Breast epithelium (tissue), 4 donors: Measurements from ENCODE around the gene OTOS. TPM values are rescaled to one million over a fixed set of nuclear protein-coding genes. Genes with fewer than 3 reads are reported as not detected.

Experiments
- DNase-seq, 2 donors: peaks; one replicate each; pipeline ENCODE4 v3.0.0-alpha.2; 2019; ENCODE audit warnings: low spot score in 2 of 2
- H3K27ac ChIP-seq, 2 donors: fragments of 200-600 bp; sonication (generic) in 1 of 2; one replicate each; pipeline ENCODE4 v1.5.1; 2016 to 2019; ENCODE audit warnings: mild to moderate bottlenecking in 1 of 2
- H3K27me3 ChIP-seq, 2 donors: fragments of 200-600 bp; sonication (generic) in 1 of 2; one replicate each; pipeline versions ENCODE4 v1.5.1 to v1.6.0; 2017 to 2019; ENCODE audit warnings: control low read depth in 1 of 2, mild to moderate bottlenecking in 1 of 2
- H3K36me3 ChIP-seq: fragments of 200-600 bp; one replicate; pipeline ENCODE4 v1.5.1; 2019
- H3K4me1 ChIP-seq, 2 donors: fragments of 200-600 bp; sonication (generic); one replicate each; pipeline ENCODE4 v1.5.1; 2016 to 2019; ENCODE audit warnings: control low read depth in 1 of 2
- H3K4me3 ChIP-seq, 3 donors: fragments of 200-600 bp; sonication (generic); 1 replicate in 2 of 3; 2 replicates in 1 of 3; pipeline ENCODE4 v1.5.1; 2016 to 2019; ENCODE audit warnings: mild to moderate bottlenecking in 3 of 3, moderate library complexity in 2 of 3
- H3K9me3 ChIP-seq, 2 donors: fragments of 200-600 bp; sonication (generic) in 1 of 2; one replicate each; pipeline ENCODE4 v1.5.1; 2016 to 2019; ENCODE audit warnings: control low read depth in 1 of 2
- CTCF ChIP-seq, 3 donors: fragments of 450-650 bp; IDR thresholded peaks; one replicate each; pipeline ENCODE4 v1.5.1; 2016 to 2017; ENCODE audit warnings: antibody characterized with exemption in 3 of 3, mild to moderate bottlenecking in 3 of 3, moderate library complexity in 3 of 3
- POLR2A ChIP-seq: fragments of 450-650 bp; IDR thresholded peaks from one replicate; pipeline ENCODE4 v1.6.1; 2016; ENCODE audit warnings: antibody characterized with exemption, mild to moderate bottlenecking, moderate library complexity
- POLR2AphosphoS5 ChIP-seq, 3 donors: sonication (generic); formaldehyde crosslinking; IDR thresholded peaks; one replicate each; pipeline ENCODE4 v1.6.1; 2017; ENCODE audit warnings: antibody characterized with exemption in 3 of 3
- intact Hi-C: fragments of 100-400 bp; cut with DNase I; formaldehyde crosslinking; loops from one replicate; pipeline ENCODE4 v1.15.1; 2023; ENCODE audit warnings: low total_unique reads
- total RNA-seq, 3 donors: library from RNA; depleted of rRNA; stranded (reverse); fragments of >200 nt; gene quantifications; one replicate each; pipeline ENCODE4 v1.1.0, GENCODE V29; 2016

The OTOS gene
- total RNA-seq, 3 donors from 2014 or later = not detected

GRCh38 chr2:240151477-240152031 lies 11.1 kb upstream of the OTOS start:
- no peaks in the 10 kb centered on the region for H3K9me3 ChIP-seq
- H3K4me3 ChIP-seq = no peak overlapping the region
- H3K36me3 ChIP-seq = no peaks in the 10 kb centered on the region
- H3K4me1 ChIP-seq = no peaks in the 10 kb centered on the region
- intact Hi-C loops = no loop called here
- TF ChIP-seq POLR2A (no peak), POLR2AphosphoS5 (IDR thresholded peaks at IDR 0.05) (no peak), CTCF (IDR thresholded peaks at IDR 0.05) (no peak)
- H3K27ac ChIP-seq = no peak overlapping the region
- peaks cover 0 to 55% of the 10 kb centered on the region in 2 donors for H3K27me3 ChIP-seq
- no peak for DNase-seq

- DNase-seq = no peak
- Histone ChIP-seq H3K4me1 (no peaks in the 10 kb centered on the region), H3K4me3 (no peak overlapping the region), H3K9me3 (no peaks in the 10 kb centered on the region), H3K27me3 (peaks cover 0 to 49% of the 10 kb centered on the region in 2 donors), H3K36me3 (no peaks in the 10 kb centered on the region), H3K27ac (no peak overlapping the region)
- TF ChIP-seq CTCF (IDR thresholded peaks at IDR 0.05) = peak in 2 of 3 donors; percentile 43 to 55
- no peak for TF ChIP-seq POLR2A
- no peak for TF ChIP-seq POLR2AphosphoS5 (IDR thresholded peaks at IDR 0.05)
- intact Hi-C loops = loop anchor here (10.0 kb wide), 1 partner anchor 95 kb away; the partner anchor contains the start of gene OR6B3
Observed at GRCh38 chr2:240149943-240150784, 9.7 kb upstream of the OTOS start.

- Histone ChIP-seq H3K27ac (no peak overlapping the region), H3K27me3 (peaks cover 0 to 35% of the 10 kb centered on the region in 2 donors), H3K4me1 (no peaks in the 10 kb centered on the region), H3K36me3 (no peaks in the 10 kb centered on the region), H3K9me3 (no peaks in the 10 kb centered on the region), H3K4me3 (no peak overlapping the region)
- intact Hi-C loops = loop anchor here (10.0 kb wide), 1 partner anchor 93 kb away; the partner anchor contains the start of gene OR6B3
- no peak for TF ChIP-seq POLR2AphosphoS5 (IDR thresholded peaks at IDR 0.05)
- TF ChIP-seq POLR2A = no peak
- no peak for DNase-seq
Observed at GRCh38 chr2:240147911-240148587, 7.6 kb upstream of the OTOS start.

- no peak overlapping the region for H3K4me3 ChIP-seq
- H3K4me1 ChIP-seq = no peaks in the 10 kb centered on the region
- H3K9me3 ChIP-seq = no peaks in the 10 kb centered on the region
- H3K27ac ChIP-seq = no peak overlapping the region
- TF ChIP-seq CTCF (IDR thresholded peaks at IDR 0.05) (no peak), POLR2A (no peak), POLR2AphosphoS5 (IDR thresholded peaks at IDR 0.05) (no peak)
- intact Hi-C loops = loop anchor here (10.0 kb wide), 1 partner anchor 93 kb away; the partner anchor contains the start of gene OR6B3
- no peak for DNase-seq
- no peaks in the 10 kb centered on the region for H3K36me3 ChIP-seq
- peaks cover 0 to 29% of the 10 kb centered on the region in 2 donors for H3K27me3 ChIP-seq
Observed at GRCh38 chr2:240147382-240147781, 6.9 kb upstream of the OTOS start.

- intact Hi-C loops = loop anchor here (10.0 kb wide), 1 partner anchor 92 kb away; the partner anchor contains the start of gene OR6B3
- H3K4me1 ChIP-seq = no peaks in the 10 kb centered on the region
- no peak overlapping the region for H3K4me3 ChIP-seq
- no peaks in the 10 kb centered on the region for H3K9me3 ChIP-seq
- no peak overlapping the region for H3K27ac ChIP-seq
- H3K27me3 ChIP-seq = peaks cover 0 to 25% of the 10 kb centered on the region in 2 donors
- H3K36me3 ChIP-seq = no peaks in the 10 kb centered on the region
- TF ChIP-seq CTCF (IDR thresholded peaks at IDR 0.05) (no peak), POLR2A (no peak), POLR2AphosphoS5 (IDR thresholded peaks at IDR 0.05) (no peak)
- no peak for DNase-seq
Observed at GRCh38 chr2:240146627-240147278, 6.3 kb upstream of the OTOS start.
